Measurements from ENCODE around the gene RCOR3.

RCOR3 gene

GRCh38 chr1:211337430-211338223 lies 78.5 kb downstream of the RCOR3 start:
- DNase-seq (ENCODE audit: low read depth, low spot score): no peak
- Histone ChIP-seq H3K9me3 (ENCODE audit: insufficient read depth, low read length) (no peaks in the 10 kb centered on the region), H3K36me3 (ENCODE audit: insufficient read depth, insufficient read length, low read length) (no peaks in the 10 kb centered on the region), H3K27me3 (ENCODE audit: insufficient read depth, insufficient read length) (no peaks in the 10 kb centered on the region), H3K4me1 (ENCODE audit: insufficient read depth, insufficient read length) (peaks cover 9% of the 10 kb centered on the region), H3K9ac (ENCODE audit: insufficient read length, low read depth) (no peak overlapping the region), H3K4me3 (ENCODE audit: insufficient read length, low read depth) (no peak overlapping the region)
- no peak for TF ChIP-seq YY1 (IDR thresholded peaks at IDR 0.05; ENCODE audit: insufficient read depth, insufficient read length)
- TF ChIP-seq SUZ12 (IDR thresholded peaks at IDR 0.05; ENCODE audit: extremely low read depth, insufficient read depth, insufficient read length): no peak
- no peak for TF ChIP-seq ZNF274 (IDR thresholded peaks at IDR 0.05; ENCODE audit: low read depth, low read length)

GRCh38 chr1:211338224-211338620 lies 79.1 kb downstream of the RCOR3 start:
- DNase-seq (ENCODE audit: low read depth, low spot score): no peak
- Histone ChIP-seq H3K4me1 (ENCODE audit: insufficient read depth, insufficient read length) (peaks cover 9% of the 10 kb centered on the region), H3K9me3 (ENCODE audit: insufficient read depth, low read length) (no peaks in the 10 kb centered on the region)

GRCh38 chr1:211339631-211340041 lies 80.5 kb downstream of the RCOR3 start:
- Histone ChIP-seq H3K9ac (ENCODE audit: insufficient read length, low read depth) (no peak overlapping the region), H3K36me3 (ENCODE audit: insufficient read depth, insufficient read length, low read length) (no peaks in the 10 kb centered on the region), H3K27me3 (ENCODE audit: insufficient read depth, insufficient read length) (no peaks in the 10 kb centered on the region), H3K4me3 (ENCODE audit: insufficient read length, low read depth) (no peak overlapping the region), H3K9me3 (ENCODE audit: insufficient read depth, low read length) (no peaks in the 10 kb centered on the region), H3K4me1 (ENCODE audit: insufficient read depth, insufficient read length) (peaks cover 9% of the 10 kb centered on the region)
- no peak for DNase-seq (ENCODE audit: low read depth, low spot score)
- TF ChIP-seq SUZ12 (IDR thresholded peaks at IDR 0.05; ENCODE audit: extremely low read depth, insufficient read depth, insufficient read length) (no peak), ZNF274 (IDR thresholded peaks at IDR 0.05; ENCODE audit: low read depth, low read length) (no peak), YY1 (IDR thresholded peaks at IDR 0.05; ENCODE audit: insufficient read depth, insufficient read length) (no peak)

More at GRCh38 chr1:211338224-211338620, 79.1 kb downstream of the RCOR3 start:
- Histone ChIP-seq H3K36me3 (ENCODE audit: insufficient read depth, insufficient read length, low read length) (no peaks in the 10 kb centered on the region), H3K4me3 (ENCODE audit: insufficient read length, low read depth) (no peak overlapping the region), H3K9ac (ENCODE audit: insufficient read length, low read depth) (no peak overlapping the region), H3K27me3 (ENCODE audit: insufficient read depth, insufficient read length) (no peaks in the 10 kb centered on the region)
- TF ChIP-seq YY1 (IDR thresholded peaks at IDR 0.05; ENCODE audit: insufficient read depth, insufficient read length): no peak
- TF ChIP-seq SUZ12 (IDR thresholded peaks at IDR 0.05; ENCODE audit: extremely low read depth, insufficient read depth, insufficient read length): no peak
- TF ChIP-seq ZNF274 (IDR thresholded peaks at IDR 0.05; ENCODE audit: low read depth, low read length): no peak

- H3K9ac ChIP-seq (ENCODE audit: insufficient read length, low read depth): no peak overlapping the region
- no peak for DNase-seq (ENCODE audit: low read depth, low spot score)
- H3K4me3 ChIP-seq (ENCODE audit: insufficient read length, low read depth): no peak overlapping the region
- peaks cover 16% of the 10 kb centered on the region for H3K4me1 ChIP-seq (ENCODE audit: insufficient read depth, insufficient read length)
- no peaks in the 10 kb centered on the region for H3K27me3 ChIP-seq (ENCODE audit: insufficient read depth, insufficient read length)
- no peaks in the 10 kb centered on the region for H3K36me3 ChIP-seq (ENCODE audit: insufficient read depth, insufficient read length, low read length)
- no peaks in the 10 kb centered on the region for H3K9me3 ChIP-seq (ENCODE audit: insufficient read depth, low read length)
- TF ChIP-seq ZNF274 (IDR thresholded peaks at IDR 0.05; ENCODE audit: low read depth, low read length): no peak
- no peak for TF ChIP-seq YY1 (IDR thresholded peaks at IDR 0.05; ENCODE audit: insufficient read depth, insufficient read length)
These were observed 81.7 kb downstream of the RCOR3 start for GRCh38 chr1:211340622-211341507.

GRCh38 chr1:211341999-211342398 lies 82.8 kb downstream of the RCOR3 start:
- no peaks in the 10 kb centered on the region for H3K36me3 ChIP-seq (ENCODE audit: insufficient read depth, insufficient read length, low read length)
- H3K4me3 ChIP-seq (ENCODE audit: insufficient read length, low read depth): no peak overlapping the region
- no peaks in the 10 kb centered on the region for H3K9me3 ChIP-seq (ENCODE audit: insufficient read depth, low read length)
- H3K4me1 ChIP-seq (ENCODE audit: insufficient read depth, insufficient read length): peaks cover 20% of the 10 kb centered on the region
- TF ChIP-seq ZNF274 (IDR thresholded peaks at IDR 0.05; ENCODE audit: low read depth, low read length) (no peak), SUZ12 (IDR thresholded peaks at IDR 0.05; ENCODE audit: extremely low read depth, insufficient read depth, insufficient read length) (no peak), YY1 (IDR thresholded peaks at IDR 0.05; ENCODE audit: insufficient read depth, insufficient read length) (no peak)
- DNase-seq (ENCODE audit: low read depth, low spot score): no peak
- no peak overlapping the region for H3K9ac ChIP-seq (ENCODE audit: insufficient read length, low read depth)
- no peaks in the 10 kb centered on the region for H3K27me3 ChIP-seq (ENCODE audit: insufficient read depth, insufficient read length)

GRCh38 chr1:211343607-211344006 lies 84.4 kb downstream of the RCOR3 start:
- H3K36me3 ChIP-seq (ENCODE audit: insufficient read depth, insufficient read length, low read length): peaks cover 6% of the 10 kb centered on the region
- no peak overlapping the region for H3K9ac ChIP-seq (ENCODE audit: insufficient read length, low read depth)
- no peak for TF ChIP-seq YY1 (IDR thresholded peaks at IDR 0.05; ENCODE audit: insufficient read depth, insufficient read length)
- TF ChIP-seq SUZ12 (IDR thresholded peaks at IDR 0.05; ENCODE audit: extremely low read depth, insufficient read depth, insufficient read length): no peak
- TF ChIP-seq ZNF274 (IDR thresholded peaks at IDR 0.05; ENCODE audit: low read depth, low read length): no peak
- peaks cover 20% of the 10 kb centered on the region for H3K4me1 ChIP-seq (ENCODE audit: insufficient read depth, insufficient read length)
- no peak for DNase-seq (ENCODE audit: low read depth, low spot score)
- H3K4me3 ChIP-seq (ENCODE audit: insufficient read length, low read depth): no peak overlapping the region
- no peaks in the 10 kb centered on the region for H3K9me3 ChIP-seq (ENCODE audit: insufficient read depth, low read length)
- no peaks in the 10 kb centered on the region for H3K27me3 ChIP-seq (ENCODE audit: insufficient read depth, insufficient read length)

- Histone ChIP-seq H3K27me3 (ENCODE audit: insufficient read depth, insufficient read length) (no peaks in the 10 kb centered on the region), H3K36me3 (ENCODE audit: insufficient read depth, insufficient read length, low read length) (peaks cover 6% of the 10 kb centered on the region), H3K4me1 (ENCODE audit: insufficient read depth, insufficient read length) (peaks cover 17% of the 10 kb centered on the region), H3K4me3 (ENCODE audit: insufficient read length, low read depth) (no peak overlapping the region), H3K9ac (ENCODE audit: insufficient read length, low read depth) (no peak overlapping the region), H3K9me3 (ENCODE audit: insufficient read depth, low read length) (no peaks in the 10 kb centered on the region)
- no peak for TF ChIP-seq YY1 (IDR thresholded peaks at IDR 0.05; ENCODE audit: insufficient read depth, insufficient read length)
- no peak for TF ChIP-seq ZNF274 (IDR thresholded peaks at IDR 0.05; ENCODE audit: low read depth, low read length)
- no peak for TF ChIP-seq SUZ12 (IDR thresholded peaks at IDR 0.05; ENCODE audit: extremely low read depth, insufficient read depth, insufficient read length)
- DNase-seq (ENCODE audit: low read depth, low spot score): no peak
These were observed 85.0 kb downstream of the RCOR3 start for GRCh38 chr1:211344152-211344618.
